Thyroid gland (tissue), 4 donors: Measurements from ENCODE around the gene ADGRG1. TPM values are rescaled to one million over a fixed set of nuclear protein-coding genes. Genes with fewer than 3 reads are reported as not detected.
A peak's percentile ranks its signal among the peaks of the same experiment; 100 is the strongest.

Experiments used
- DNase-seq, 2 donors: peaks; one replicate each; pipeline ENCODE4 v3.0.0-alpha.2; 2019
- H3K27ac ChIP-seq, 3 donors: fragments of 200-600 bp; sonication (generic); 1 replicate in 2 of 3; 2 replicates in 1 of 3; pipeline ENCODE4 v1.5.1; 2016 to 2019; ENCODE audit warnings: mild to moderate bottlenecking in 1 of 3, moderate library complexity in 1 of 3
- H3K27me3 ChIP-seq: fragments of 200-600 bp; sonication (generic); one replicate; pipeline ENCODE4 v1.5.1; 2019
- H3K36me3 ChIP-seq, 2 donors: fragments of 200-600 bp; sonication (generic); one replicate each; pipeline ENCODE4 v1.5.1; 2016 to 2019
- H3K4me1 ChIP-seq, 2 donors: fragments of 200-600 bp; sonication (generic); one replicate each; pipeline ENCODE4 v1.5.1; 2017 to 2019
- H3K4me3 ChIP-seq, 3 donors: fragments of 200-600 bp; sonication (generic); replicated peaks in 1 of 3; 1 replicate in 2 of 3; 2 replicates in 1 of 3; pipeline ENCODE4 v1.5.1; 2016; ENCODE audit warnings: mild to moderate bottlenecking in 1 of 3
- H3K9me3 ChIP-seq: fragments of 200-600 bp; sonication (generic); one replicate; pipeline ENCODE4 v1.5.1; 2017
- CTCF ChIP-seq, 6 experiments: fragments of 200-600 bp in 3 of 6; fragments of 450-650 bp in 3 of 6; sonication (generic) in 3 of 6; IDR thresholded peaks; one replicate each; pipeline ENCODE4 v1.5.1; 2016 to 2019; ENCODE audit warnings: antibody characterized with exemption in 6 of 6, mild to moderate bottlenecking in 2 of 6, inconsistent platforms in 1 of 6, moderate library complexity in 1 of 6
- POLR2A ChIP-seq, 2 donors: fragments of 450-650 bp; IDR thresholded peaks; one replicate each; pipeline ENCODE4 v1.6.1; 2017; ENCODE audit warnings: antibody characterized with exemption in 2 of 2, mild to moderate bottlenecking in 2 of 2, moderate library complexity in 1 of 2
- whole genome bisulfite sequencing, 2 donors: methylation state at CpG; one replicate each; pipeline ENCODE4 v1.1.5; 2017; 5-methylcytosine and 5-hydroxymethylcytosine counted together
- intact Hi-C: fragments of 100-400 bp; cut with DNase I; formaldehyde crosslinking; loops from one replicate; pipeline ENCODE4 v1.15.1; 2023
- total RNA-seq, 4 donors: library from RNA; depleted of rRNA; stranded (reverse); fragments of >200 nt; gene quantifications; one replicate each; pipeline ENCODE4 v1.2.3, GENCODE V29; 2016

Gene ADGRG1
- total RNA-seq, 4 donors from 2014 or later = 120 to 295 (median 239) TPM

GRCh38 chr16:57604177-57604576 lies 24.3 kb upstream of the ADGRG1 start:
- H3K27me3 ChIP-seq = no peaks in the 10 kb centered on the region
- H3K4me3 ChIP-seq = no peak overlapping the region
- TF ChIP-seq POLR2A (IDR thresholded peaks at IDR 0.05) (no peak), CTCF (IDR thresholded peaks at IDR 0.05) (no peak)
- H3K4me1 ChIP-seq = peaks cover 10 to 19% of the 10 kb centered on the region in 2 donors
- H3K27ac ChIP-seq = peak overlapping the region; percentile 64 to 83 (median 69)
- H3K9me3 ChIP-seq = no peaks in the 10 kb centered on the region
- intact Hi-C loops = no loop called here
- H3K36me3 ChIP-seq = no peaks in the 10 kb centered on the region
- no peak for DNase-seq
- WGBS, 2 donors = 96 to 97% methylated on average over 7 of the region's 7 CpGs

- TF ChIP-seq POLR2A (IDR thresholded peaks at IDR 0.05) (no peak), CTCF (IDR thresholded peaks at IDR 0.05) (no peak)
- no peak for DNase-seq
- Histone ChIP-seq H3K27ac (peak overlapping the region in 2 of 3 donors; percentile 12 to 20), H3K4me1 (peaks cover 7 to 30% of the 10 kb centered on the region in 2 donors), H3K9me3 (no peaks in the 10 kb centered on the region), H3K4me3 (no peak overlapping the region), H3K27me3 (no peaks in the 10 kb centered on the region), H3K36me3 (no peaks in the 10 kb centered on the region)
- intact Hi-C loops = no loop called here
- 76 to 82% methylated on average over 4 of the region's 4 CpGs for WGBS, 2 donors
Observed at GRCh38 chr16:57606147-57606846, 22.1 kb upstream of the ADGRG1 start.

- DNase-seq = no peak
- 73 to 100% methylated on average over 4 to 11 of the region's 11 CpGs for WGBS, 2 donors
- no peaks in the 10 kb centered on the region for H3K27me3 ChIP-seq
- intact Hi-C loops = no loop called here
- no peaks in the 10 kb centered on the region for H3K9me3 ChIP-seq
- H3K36me3 ChIP-seq = no peaks in the 10 kb centered on the region
- no peak for TF ChIP-seq POLR2A (IDR thresholded peaks at IDR 0.05)
- no peak for TF ChIP-seq CTCF (IDR thresholded peaks at IDR 0.05)
- peaks cover 7 to 34% of the 10 kb centered on the region in 2 donors for H3K4me1 ChIP-seq
- H3K4me3 ChIP-seq = no peak overlapping the region
- peak overlapping the region in 2 of 3 donors; percentile 12 to 20 for H3K27ac ChIP-seq
Observed at GRCh38 chr16:57606847-57607501, 21.5 kb upstream of the ADGRG1 start.

- 89 to 91% methylated on average over 10 of the region's 10 CpGs for WGBS, 2 donors
- TF ChIP-seq CTCF (IDR thresholded peaks at IDR 0.05) = no peak
- no peak for TF ChIP-seq POLR2A (IDR thresholded peaks at IDR 0.05)
- Histone ChIP-seq H3K4me3 (no peak overlapping the region), H3K27me3 (no peaks in the 10 kb centered on the region), H3K36me3 (no peaks in the 10 kb centered on the region), H3K4me1 (peaks cover 7 to 34% of the 10 kb centered on the region in 2 donors), H3K9me3 (no peaks in the 10 kb centered on the region), H3K27ac (no peak overlapping the region)
- no peak for DNase-seq
- intact Hi-C loops = no loop called here
Observed at GRCh38 chr16:57607676-57608461, 20.6 kb upstream of the ADGRG1 start.
